GM19463 (cell line): ENCODE measurements around the gene IGLON5.

Experiments
- ATAC-seq: cut with Tn5 transposase; IDR thresholded peaks from one replicate; pipeline ENCODE4 v1.9.1; 2021; ENCODE audit warnings: mild to moderate bottlenecking, moderate library complexity; ENCODE audit not compliant: unreplicated experiment

Gene IGLON5

DNA sequence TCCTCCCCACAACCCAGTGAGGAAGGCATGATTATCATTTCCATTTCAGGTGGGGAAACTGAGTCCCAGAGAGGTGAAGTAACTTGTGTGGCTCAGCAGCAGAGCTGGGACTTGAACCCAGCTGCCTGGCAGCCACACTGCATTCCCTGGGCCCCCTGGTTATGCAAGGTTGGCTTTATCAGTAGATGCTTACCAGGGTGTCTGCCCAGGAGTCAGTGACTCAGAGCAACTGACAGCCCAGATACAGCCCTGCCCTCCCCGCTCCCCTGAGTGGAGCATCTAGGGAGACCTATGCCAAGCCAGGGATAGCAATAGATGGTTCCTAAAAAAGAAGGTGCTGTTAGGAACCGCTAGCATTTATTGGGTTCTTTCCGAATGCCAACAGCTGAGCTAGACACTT is 5.9 kb downstream of the IGLON5 start:
- ATAC-seq: no peak

- ATAC-seq: no peak
Observed at GRCh38 chr19:51317968-51318367, 6.5 kb downstream of the IGLON5 start.

GRCh38 chr19:51318687-51319648 is 7.5 kb downstream of the IGLON5 start:
- no peak for ATAC-seq

GRCh38 chr19:51319649-51320279 is 8.3 kb downstream of the IGLON5 start:
- no peak for ATAC-seq

DNA sequence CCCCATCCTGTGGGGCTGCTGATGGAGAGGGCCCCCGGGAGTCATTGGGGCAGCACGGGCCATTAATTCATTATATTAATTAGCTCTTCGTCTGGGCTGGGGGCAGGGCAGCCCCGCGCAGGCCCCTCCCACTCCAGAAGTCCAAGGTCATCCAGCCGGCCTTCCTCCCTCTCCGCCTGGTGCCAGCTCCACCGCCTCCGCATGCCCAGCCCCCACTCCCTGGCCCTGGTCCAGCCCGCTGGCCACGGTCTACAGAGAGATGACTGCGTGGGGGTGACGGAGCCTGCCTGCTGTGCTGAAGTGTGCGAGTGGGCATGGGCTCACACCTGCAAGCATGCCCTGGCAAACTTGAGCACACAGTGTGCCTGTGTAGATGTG is 8.8 kb downstream of the IGLON5 start:
- ATAC-seq: no peak

- no peak for ATAC-seq
Observed at GRCh38 chr19:51321799-51322198, 10.4 kb downstream of the IGLON5 start.

DNA sequence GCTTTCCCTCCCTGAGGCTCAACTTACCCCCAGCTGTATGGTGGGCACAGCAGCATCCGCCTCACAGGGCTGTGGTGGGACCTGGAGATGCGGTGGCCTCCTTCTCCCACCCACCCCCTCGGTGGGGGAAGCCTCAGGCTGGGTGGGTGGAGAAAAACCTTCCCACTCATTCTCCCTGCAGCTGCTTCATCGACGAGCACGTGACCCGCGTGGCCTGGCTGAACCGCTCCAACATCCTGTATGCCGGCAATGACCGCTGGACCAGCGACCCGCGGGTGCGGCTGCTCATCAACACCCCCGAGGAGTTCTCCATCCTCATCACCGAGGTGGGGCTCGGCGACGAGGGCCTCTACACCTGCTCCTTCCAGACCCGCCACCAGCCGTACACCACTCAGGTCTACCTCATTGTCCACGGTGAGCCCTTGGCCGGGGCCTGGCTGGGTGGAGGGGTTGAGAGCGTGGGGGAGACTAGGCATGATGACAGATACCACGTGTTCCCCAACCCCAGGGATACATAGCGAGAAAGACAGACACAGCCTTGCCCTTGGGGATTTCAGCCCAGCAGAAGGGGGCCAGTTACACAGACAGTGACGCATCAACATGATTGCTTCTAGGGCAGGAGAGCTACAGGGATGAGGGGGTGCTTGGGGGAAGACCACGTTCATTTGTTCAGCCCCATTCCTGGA is 12.2 kb downstream of the IGLON5 start:
- no peak for ATAC-seq

DNA sequence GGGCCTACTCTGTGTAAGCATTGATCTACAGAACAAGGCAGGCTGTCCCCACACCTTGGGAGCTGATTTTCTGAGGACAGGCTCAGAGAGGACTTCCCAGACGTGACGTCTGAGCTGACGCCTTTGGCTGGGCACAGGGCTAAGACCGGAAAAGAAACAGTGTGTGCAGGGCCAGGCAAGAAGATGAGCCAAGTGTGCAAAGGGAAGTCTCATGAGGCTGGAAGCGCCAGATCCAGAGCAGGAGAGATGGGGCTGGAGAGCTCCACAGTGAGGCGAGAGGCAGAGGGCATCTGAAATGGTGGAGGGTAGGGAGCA is 12.7 kb downstream of the IGLON5 start:
- no peak for ATAC-seq

DNA sequence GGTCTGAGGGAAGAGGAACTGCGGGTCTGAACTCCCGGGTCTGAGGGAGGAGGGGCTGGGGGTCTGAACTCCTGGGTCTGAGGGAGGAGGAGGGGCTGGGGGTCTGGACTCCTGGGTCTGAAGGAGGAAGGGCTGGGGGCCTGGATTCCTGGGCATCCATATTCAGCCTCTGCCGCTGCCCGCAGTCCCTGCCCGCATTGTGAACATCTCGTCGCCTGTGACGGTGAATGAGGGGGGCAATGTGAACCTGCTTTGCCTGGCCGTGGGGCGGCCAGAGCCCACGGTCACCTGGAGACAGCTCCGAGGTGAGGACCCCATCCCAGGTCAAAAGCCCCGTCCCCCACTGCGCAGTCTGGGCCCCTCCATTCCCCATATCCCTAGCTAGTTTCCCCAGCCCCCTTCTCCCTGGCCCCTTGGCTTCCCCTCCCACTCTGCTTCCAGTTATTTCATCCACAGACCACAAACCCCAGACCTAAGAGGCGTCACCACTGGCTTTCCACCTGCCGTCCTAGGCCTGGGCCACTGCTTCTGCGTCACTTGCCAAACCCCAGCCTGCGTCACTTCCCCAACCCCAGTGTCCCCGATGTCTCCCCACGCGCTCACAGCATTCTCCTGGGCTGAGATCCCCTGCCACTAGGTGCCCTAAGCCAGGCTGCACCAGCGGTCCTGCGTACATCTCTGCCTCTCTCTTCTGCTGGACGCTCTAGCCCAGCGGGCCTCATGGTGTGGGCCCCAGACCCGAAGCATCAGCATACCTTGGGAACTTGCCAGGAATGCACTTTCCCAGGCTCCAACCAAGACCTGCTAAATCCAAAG is 13.9 kb downstream of the IGLON5 start:
- no peak for ATAC-seq

- no peak for ATAC-seq
Observed at GRCh38 chr19:51326216-51327065, 15.0 kb downstream of the IGLON5 start.

GRCh38 chr19:51327066-51328001 is 15.9 kb downstream of the IGLON5 start:
- no peak for ATAC-seq

DNA sequence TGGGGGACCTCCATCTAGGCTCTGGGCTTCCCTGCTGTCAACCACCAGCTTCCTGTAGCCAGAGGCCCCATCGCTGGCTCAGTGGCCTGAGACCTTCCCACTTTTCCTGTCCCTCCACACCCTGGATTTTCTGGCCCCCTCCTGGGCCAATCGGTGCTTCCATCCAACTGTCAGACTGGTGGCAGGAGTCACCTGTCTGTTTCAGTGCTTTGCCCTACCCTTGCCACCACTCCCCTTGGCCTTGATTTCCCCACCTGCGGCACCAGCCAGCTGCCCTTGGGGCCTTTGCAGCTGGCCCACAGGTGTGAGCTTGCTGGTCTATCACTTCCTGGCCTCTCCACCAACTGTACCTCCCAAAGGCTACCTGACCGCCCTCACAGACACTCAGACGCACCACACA is 18.0 kb downstream of the IGLON5 start:
- no peak for ATAC-seq

DNA sequence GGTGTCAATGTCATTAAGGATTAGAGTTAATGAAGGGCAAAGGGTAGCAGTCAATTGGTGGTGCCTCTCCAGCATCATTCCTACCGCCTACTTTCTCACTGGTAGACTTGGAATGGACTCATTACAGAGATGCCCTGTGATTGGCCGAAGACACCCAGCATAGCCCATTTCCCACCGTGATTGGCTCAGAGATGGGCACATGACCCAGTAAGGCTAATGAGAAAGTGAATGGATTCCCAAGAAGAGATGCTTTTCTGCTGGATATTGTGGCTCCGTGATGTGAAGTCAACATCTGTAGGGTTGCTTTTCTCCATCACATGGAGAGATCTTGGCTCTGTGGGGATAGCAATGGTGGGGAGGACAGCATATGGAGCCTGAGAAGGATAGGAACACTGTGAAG is 18.9 kb downstream of the IGLON5 start:
- no peak for ATAC-seq

DNA sequence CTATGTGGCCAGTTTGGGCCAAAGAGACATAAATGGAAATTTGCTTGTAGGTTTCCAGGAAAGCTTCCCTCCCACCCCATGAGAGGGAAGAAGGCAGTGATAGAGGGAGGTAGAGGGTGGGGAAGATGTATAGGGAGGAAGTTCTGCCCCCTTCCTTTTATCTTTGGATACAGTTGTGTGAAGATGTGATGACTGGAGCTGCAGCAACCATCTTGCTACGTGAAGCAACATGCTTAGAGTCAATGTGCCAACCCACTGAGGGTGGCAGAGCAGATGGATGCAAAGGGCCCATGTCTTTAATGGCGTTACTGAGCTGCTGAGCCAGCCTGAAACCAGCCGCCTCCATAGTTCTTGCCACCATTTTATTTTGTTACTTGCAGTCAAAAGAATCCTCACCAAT is 19.7 kb downstream of the IGLON5 start:
- no peak for ATAC-seq

- ATAC-seq: no peak
Observed at GRCh38 chr19:51331716-51332115, 20.3 kb downstream of the IGLON5 start.

GRCh38 chr19:51333836-51334460 is 22.5 kb downstream of the IGLON5 start:
- no peak for ATAC-seq

- ATAC-seq: no peak
Observed at GRCh38 chr19:51337141-51337860, 25.9 kb downstream of the IGLON5 start.
